ENCODE results near the gene ITGA1.

- TF ChIP-seq ZNF121 (tag by site-specific recombination; IDR thresholded peaks at IDR 0.05) (no peak), ZNF558 (tag by site-specific recombination; IDR thresholded peaks at IDR 0.05) (no peak), ZNF510 (tag by site-specific recombination; IDR thresholded peaks at IDR 0.05; ENCODE audit: insufficient replicate concordance) (no peak), CTCF (tag by site-specific recombination; IDR thresholded peaks at IDR 0.05) (no peak), TSHZ1 (tag by site-specific recombination; IDR thresholded peaks at IDR 0.05; ENCODE audit: borderline replicate concordance) (no peak), ZNF140 (tag by site-specific recombination; IDR thresholded peaks at IDR 0.05) (no peak), ZNF654 (tag by site-specific recombination; IDR thresholded peaks at IDR 0.05; ENCODE audit: low read depth) (no peak), ZNF530 (tag by site-specific recombination; IDR thresholded peaks at IDR 0.05; ENCODE audit: low read depth) (no peak), GLI4 (tag by site-specific recombination; IDR thresholded peaks at IDR 0.05) (no peak), ZNF266 (tag by site-specific recombination; IDR thresholded peaks at IDR 0.05; ENCODE audit: low read depth) (no peak), ZBTB6 (tag by site-specific recombination; IDR thresholded peaks at IDR 0.05) (no peak)
- TF ChIP-seq, protein P1, sequence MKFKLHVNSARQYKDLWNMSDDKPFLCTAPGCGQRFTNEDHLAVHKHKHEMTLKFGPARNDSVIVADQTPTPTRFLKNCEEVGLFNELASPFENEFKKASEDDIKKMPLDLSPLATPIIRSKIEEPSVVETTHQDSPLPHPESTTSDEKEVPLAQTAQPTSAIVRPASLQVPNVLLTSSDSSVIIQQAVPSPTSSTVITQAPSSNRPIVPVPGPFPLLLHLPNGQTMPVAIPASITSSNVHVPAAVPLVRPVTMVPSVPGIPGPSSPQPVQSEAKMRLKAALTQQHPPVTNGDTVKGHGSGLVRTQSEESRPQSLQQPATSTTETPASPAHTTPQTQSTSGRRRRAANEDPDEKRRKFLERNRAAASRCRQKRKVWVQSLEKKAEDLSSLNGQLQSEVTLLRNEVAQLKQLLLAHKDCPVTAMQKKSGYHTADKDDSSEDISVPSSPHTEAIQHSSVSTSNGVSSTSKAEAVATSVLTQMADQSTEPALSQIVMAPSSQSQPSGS (tag by site-specific recombination; IDR thresholded peaks at IDR 0.05; ENCODE audit: low read depth) = no peak
These were observed 1.3 kb upstream of the ITGA1 start for GRCh38 chr5:52786391-52786790.
